IPS DF 19.7 (cell line): Measurements from ENCODE around the gene TSC2.
"Not testable (repeated sequence)": the region's sequence is repeated elsewhere in the genome, so short reads cannot be mapped to it uniquely, and the experiment has no call there.

ENCODE experiments used
- DNase-seq: peaks from one replicate; pipeline ENCODE4 v3.0.0-alpha.2; 2013; ENCODE audit warnings: low read depth, low spot score

TSC2 gene

DNA sequence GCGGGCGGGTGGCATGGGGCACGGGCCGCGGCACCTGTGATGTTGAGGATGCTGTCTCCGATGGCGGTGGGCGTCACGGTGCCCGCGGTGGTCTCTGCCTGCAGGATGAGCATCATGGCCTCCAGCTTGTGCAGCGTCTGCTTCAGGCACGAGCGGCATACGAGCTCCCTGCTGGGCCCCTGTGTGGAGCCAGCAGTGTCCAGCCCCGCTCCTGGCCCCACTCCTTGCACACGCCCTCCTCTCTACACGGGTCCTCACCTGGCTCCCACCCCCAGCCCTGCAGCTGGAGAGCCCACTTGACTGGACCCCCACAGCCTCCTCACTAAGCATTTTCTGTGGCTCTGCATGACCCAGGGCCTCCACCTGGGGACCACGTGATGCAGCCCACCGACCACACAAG lies 56.7 kb downstream of the TSC2 start:
- DNase-seq: not testable (repeated sequence)

DNA sequence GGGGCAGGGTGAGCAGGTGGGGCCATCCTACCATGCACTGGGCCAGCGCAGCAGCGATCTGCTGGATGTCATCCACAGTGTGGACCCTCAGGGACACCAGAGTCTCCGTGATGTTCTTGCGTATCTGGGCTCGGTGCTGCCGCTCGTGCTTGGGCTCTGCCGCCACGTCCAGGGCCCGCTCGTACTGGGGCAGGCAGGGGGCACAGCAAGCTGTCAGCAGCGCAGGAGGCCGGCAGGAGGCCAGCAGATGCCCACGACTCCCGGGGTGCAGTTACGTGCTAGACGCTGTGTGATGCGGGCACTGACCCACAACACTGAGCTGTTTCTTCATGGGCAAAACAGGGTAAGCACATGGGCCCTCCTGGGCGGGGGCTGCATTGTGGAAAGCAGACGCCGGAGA lies 57.5 kb downstream of the TSC2 start:
- not testable (repeated sequence) for DNase-seq

DNA sequence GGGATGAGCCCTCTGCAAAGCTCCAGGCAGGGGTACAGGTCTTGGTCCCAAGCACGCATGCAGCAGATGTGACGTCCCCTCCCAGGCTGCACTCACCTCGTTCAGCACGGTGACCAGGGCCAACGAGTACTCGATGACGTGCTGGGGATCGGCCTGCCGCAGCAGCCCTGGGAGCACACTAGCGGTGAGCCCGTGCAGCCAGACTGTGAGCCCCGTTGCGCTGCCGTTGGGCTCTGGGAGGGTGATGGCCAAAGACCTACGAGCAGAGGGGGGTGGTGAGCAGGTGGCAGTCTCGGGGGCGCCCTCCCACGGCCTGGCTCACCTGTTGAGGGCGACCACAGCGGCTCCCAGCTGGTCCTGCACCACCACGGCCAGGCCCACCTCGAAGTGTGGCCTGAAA lies 58.0 kb downstream of the TSC2 start:
- DNase-seq: not testable (repeated sequence)

- not testable (repeated sequence) for DNase-seq
Observed at GRCh38 chr16:2106211-2106610, 58.4 kb downstream of the TSC2 start.

- DNase-seq: not testable (repeated sequence)
Observed at GRCh38 chr16:2107121-2107790, 59.5 kb downstream of the TSC2 start.

DNA sequence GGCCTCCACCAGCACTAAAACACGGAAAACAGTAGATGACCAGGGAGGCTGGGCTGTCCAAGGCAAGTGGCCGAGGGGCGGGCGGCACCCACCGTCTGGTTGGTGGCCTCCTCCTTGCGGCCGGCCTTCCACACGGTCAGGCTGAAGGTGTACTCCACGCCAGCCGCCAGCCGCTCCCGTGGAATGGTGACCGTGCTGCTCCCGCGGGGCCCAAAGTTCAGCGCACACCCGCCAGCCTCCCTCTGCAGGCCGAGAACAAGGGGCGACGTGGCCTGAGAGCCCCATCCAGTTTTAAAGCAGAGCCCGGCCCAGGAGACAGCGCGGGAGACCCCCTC lies 60.0 kb downstream of the TSC2 start:
- DNase-seq: not testable (repeated sequence)

DNA sequence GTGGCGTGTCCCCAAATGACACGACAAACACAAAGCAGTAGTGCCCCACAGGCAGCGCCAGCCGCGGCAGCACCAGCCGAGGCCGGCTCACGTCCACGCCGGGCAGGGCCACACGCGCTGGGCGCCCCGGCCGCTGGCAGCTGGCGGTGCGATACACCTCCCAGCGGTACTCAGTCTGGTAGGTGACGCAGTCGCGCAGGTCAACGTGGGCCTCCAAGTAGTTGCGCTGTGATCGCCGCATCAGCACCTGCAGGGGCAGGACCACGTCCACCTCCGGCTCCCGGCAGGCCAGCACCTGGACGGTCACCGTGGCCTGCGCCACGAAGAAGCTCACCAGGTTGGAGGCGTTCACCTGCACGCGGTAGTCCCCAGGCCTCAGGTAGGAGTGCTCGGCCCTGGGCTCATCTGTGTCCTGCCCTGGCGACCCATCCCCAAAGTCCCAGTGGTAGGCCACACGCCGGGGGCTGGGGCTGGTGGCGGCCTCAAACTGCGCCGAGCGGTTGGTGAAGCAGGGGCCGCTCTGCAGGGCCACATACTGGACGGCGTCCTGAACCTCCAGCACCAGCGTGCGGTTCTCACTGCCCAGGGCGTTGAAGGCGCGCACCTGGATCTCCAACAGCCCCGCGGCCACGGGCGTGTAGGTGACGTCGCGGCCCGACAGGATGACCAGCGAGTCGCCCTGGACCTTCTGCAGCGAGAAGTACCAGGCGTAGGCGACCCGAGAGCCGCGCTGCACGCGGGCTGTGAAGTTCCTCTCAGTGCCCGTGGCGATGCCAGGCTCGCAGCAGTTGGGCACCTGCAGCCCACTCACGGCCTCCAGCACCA lies 60.9 kb downstream of the TSC2 start:
- not testable (repeated sequence) for DNase-seq

- not testable (repeated sequence) for DNase-seq
Observed at GRCh38 chr16:2109271-2109580, 61.4 kb downstream of the TSC2 start.

DNA sequence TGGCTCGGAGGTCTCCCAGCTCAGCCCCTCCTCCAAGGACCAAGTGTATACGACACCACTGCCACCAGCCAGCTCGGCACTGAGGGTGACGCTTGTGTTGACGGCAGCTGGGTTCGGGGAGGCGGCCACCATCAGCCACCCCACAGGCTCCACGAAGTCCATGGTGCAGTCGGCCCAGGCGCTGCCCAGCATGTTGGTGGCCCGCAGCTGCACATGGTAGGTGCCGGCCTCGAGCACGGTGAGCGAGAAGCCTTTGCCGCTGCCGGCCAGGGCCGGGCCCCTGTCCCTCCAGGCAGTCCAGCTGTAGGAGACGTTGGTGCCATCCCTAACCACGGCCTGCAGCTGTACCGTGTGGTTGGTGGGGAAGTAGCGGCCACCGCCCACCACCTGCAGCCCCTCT lies 62.1 kb downstream of the TSC2 start:
- DNase-seq: not testable (repeated sequence)

- not testable (repeated sequence) for DNase-seq
Observed at GRCh38 chr16:2110332-2111008, 62.7 kb downstream of the TSC2 start.

DNA sequence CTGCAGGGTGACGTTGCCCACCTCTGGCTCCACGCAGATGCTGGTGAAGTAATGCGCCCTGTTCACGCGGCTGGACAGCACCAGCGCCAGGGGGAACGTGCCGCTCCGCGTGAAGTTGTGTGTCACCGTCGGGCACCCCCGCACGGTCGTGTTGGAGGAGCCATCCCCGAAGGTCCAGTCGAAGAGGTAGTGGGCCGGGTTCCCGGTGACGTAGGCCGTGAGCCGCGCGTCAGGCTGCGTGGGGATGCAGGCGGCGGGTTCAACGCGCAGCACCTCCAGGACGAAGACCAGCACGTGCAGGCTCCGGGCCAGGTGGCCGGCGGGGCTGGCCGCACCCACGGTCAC lies 63.2 kb downstream of the TSC2 start:
- not testable (repeated sequence) for DNase-seq

GRCh38 chr16:2111412-2112335 lies 63.9 kb downstream of the TSC2 start:
- DNase-seq: not testable (repeated sequence)

DNA sequence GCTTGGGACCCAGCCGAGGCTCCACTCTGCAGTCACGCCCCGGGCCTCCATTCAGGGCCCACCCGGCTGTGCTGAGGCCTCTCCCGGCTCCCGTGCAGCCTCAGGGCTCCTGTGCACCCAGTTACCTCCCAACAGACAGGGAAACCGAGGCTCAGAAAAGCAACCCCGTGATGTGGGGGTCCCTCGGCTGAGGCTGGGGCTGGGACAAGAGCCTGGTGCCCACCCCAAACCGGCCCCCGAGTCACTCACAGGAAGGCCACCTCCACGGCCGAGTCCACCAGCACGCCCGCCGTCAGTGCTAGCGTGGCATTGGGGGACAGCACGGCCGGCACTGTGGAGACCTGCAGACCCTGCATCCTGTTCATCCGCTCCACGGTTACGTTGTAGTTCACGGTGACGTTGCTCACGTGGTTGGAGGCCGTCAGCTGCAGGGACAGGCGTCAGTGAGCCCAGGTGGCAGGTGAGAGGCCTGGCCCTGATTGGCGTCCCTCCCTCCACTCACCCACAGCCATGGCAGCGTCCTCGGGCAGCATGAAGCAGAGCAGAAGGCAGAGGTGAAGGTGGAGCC lies 64.8 kb downstream of the TSC2 start:
- DNase-seq: not testable (repeated sequence)

GRCh38 chr16:2114225-2114624 lies 66.4 kb downstream of the TSC2 start:
- not testable (repeated sequence) for DNase-seq

- not testable (repeated sequence) for DNase-seq
Observed at GRCh38 chr16:2114885-2115590, 67.3 kb downstream of the TSC2 start.

GRCh38 chr16:2115591-2115973 lies 67.8 kb downstream of the TSC2 start:
- DNase-seq: no peak

DNA sequence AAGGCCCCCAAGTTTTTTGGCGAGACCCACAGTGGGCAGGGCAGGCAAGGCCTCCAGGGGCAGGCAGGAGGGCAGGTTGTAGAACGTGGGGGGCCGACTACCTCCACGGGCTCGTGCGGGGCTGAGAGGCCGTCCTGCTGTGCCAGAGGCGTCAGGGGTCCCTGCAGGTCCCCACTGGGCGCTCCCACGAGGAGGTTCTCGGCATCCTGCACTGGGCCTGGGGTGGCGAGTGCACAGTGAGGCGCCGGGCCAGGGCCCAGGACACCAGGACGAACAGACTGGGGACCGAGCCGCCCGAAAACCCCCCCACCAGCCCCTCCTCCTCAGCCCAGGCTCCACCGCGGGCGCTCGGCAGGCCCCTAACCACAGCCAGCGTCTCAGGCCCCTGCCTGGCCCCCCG lies 68.6 kb downstream of the TSC2 start:
- DNase-seq: not testable (repeated sequence)

- not testable (repeated sequence) for DNase-seq
Observed at GRCh38 chr16:2117341-2117740, 69.6 kb downstream of the TSC2 start.

DNA sequence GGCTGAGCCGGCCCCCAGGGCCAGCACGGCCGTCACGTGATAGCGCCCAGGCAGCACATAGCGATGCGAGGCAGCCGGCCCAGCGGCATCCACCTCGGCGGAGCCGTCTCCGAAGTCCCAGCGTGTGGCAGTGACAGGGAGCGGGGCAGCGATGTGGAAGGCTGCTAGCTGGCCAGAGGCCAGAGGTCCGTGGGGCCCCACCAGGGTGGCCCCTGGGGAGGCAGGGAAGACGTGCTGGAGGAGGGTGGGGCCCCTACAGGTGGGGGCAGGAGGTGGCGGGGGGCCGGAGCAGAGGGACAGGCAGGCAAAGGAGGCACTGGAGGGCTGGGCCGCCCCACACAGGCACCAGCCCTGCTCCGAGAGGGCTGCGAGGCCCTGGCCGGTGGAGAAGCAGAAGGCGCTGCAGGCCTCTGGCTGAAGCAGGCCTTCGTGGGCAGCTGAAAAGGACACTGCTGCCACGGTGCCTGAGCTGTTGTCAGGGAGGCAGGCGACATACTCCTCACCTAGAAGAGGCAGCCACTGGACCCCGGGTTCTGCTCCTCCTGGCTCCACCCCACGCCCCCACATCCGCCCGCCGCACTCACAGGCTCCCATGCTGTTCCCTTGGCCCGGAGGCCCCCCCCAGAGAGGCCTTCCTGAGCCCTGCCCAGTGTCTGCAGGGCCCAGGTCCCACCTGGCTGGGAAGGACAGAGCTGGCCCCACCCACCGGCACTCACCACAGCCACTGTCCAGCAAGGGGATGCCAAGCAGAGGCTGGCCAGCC lies 70.4 kb downstream of the TSC2 start:
- not testable (repeated sequence) for DNase-seq

DNA sequence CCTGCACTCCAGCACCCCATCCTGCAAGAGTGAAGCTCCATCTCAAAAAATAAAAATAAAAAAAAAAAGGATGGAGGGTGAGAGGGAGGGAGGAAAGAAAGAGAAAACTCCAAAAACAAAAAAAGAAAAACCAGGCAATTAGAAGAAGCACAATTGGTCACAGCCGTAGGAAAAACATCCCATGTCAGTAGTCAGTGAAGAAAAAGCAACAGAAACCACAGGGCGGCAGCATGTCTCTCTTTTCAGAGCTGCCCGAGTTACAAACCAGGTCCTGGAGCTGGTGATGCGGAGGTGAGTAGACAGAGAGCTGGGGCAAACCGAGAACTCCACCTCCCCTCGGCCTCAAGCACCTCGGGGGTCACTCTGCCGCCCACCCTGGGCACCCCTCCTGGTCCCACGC lies 73.5 kb downstream of the TSC2 start:
- not testable (repeated sequence) for DNase-seq
